Measurements from ENCODE around the gene OARD1.
A peak's percentile ranks its signal among the peaks of the same experiment; 100 is the strongest.

DNA sequence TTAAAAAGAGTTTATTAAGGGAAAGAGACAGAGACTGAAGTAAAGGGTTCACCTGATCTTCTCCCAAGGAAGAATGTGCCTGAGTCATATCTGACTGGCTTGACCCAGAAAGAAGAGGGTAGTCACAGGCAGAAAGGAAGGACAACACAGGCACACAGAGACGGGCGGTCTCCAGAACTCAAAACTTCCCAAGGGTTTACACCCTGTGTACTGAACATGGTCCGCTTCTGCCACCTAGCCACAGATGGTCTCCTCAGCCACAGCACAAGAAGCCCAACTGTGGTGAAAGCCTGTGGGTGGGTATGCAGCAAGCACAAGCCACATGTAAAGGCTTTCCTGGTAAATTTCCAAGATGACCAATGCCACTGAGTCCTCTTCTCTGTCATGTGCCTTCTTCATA lies 50.3 kb downstream of the OARD1 start:
- TF ChIP-seq, protein P1, sequence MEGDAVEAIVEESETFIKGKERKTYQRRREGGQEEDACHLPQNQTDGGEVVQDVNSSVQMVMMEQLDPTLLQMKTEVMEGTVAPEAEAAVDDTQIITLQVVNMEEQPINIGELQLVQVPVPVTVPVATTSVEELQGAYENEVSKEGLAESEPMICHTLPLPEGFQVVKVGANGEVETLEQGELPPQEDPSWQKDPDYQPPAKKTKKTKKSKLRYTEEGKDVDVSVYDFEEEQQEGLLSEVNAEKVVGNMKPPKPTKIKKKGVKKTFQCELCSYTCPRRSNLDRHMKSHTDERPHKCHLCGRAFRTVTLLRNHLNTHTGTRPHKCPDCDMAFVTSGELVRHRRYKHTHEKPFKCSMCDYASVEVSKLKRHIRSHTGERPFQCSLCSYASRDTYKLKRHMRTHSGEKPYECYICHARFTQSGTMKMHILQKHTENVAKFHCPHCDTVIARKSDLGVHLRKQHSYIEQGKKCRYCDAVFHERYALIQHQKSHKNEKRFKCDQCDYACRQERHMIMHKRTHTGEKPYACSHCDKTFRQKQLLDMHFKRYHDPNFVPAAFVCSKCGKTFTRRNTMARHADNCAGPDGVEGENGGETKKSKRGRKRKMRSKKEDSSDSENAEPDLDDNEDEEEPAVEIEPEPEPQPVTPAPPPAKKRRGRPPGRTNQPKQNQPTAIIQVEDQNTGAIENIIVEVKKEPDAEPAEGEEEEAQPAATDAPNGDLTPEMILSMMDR (IDR thresholded peaks at IDR 0.05; ENCODE audit: insufficient read depth, low read depth, low read length): peak; percentile 32
- no peak for TF ChIP-seq EZH2 (IDR thresholded peaks at IDR 0.05; ENCODE audit: insufficient read depth, low read length)
